Spleen (tissue), 11 donors: ENCODE data around the gene ZMIZ1. TPM values are rescaled to one million over a fixed set of nuclear protein-coding genes. Genes with fewer than 3 reads are reported as not detected.
A peak's percentile ranks its signal among the peaks of the same experiment; 100 is the strongest.

Experiments used
- DNase-seq: peaks from one replicate; pipeline ENCODE4 v3.0.0-alpha.2; 2020
- H3K27ac ChIP-seq, 8 donors: fragments of 200-600 bp; sonication (generic) in 7 of 8; 1 replicate in 4 of 8; 2 replicates in 4 of 8; pipeline versions ENCODE4 v1.5.0 to v1.8.0; 2016 to 2021; ENCODE audit warnings: inconsistent platforms in 4 of 8, mild to moderate bottlenecking in 4 of 8, moderate library complexity in 1 of 8
- H3K27me3 ChIP-seq, 7 donors: fragments of 200-600 bp; sonication (generic) in 6 of 7; replicated peaks in 1 of 7; 1 replicate in 4 of 7; 2 replicates in 3 of 7; pipeline versions ENCODE4 v1.5.0 to v1.8.0; 2016 to 2021; ENCODE audit warnings: inconsistent platforms in 3 of 7, mild to moderate bottlenecking in 1 of 7
- H3K36me3 ChIP-seq, 6 donors: fragments of 200-600 bp; sonication (generic) in 5 of 6; 1 replicate in 4 of 6; 2 replicates in 2 of 6; pipeline versions ENCODE4 v1.5.0 to v1.8.0; 2016 to 2021; ENCODE audit warnings: inconsistent platforms in 2 of 6
- H3K4me1 ChIP-seq, 6 donors: fragments of 200-600 bp; sonication (generic) in 5 of 6; 1 replicate in 3 of 6; 2 replicates in 3 of 6; pipeline versions ENCODE4 v1.5.0 to v1.8.0; 2016 to 2021; ENCODE audit warnings: inconsistent platforms in 3 of 6
- H3K4me3 ChIP-seq, 8 donors: fragments of 200-600 bp; sonication (generic) in 7 of 8; 1 replicate in 4 of 8; 2 replicates in 4 of 8; pipeline versions ENCODE4 v1.5.0 to v1.8.0; 2016 to 2021; ENCODE audit warnings: inconsistent platforms in 4 of 8, mild to moderate bottlenecking in 4 of 8, moderate library complexity in 2 of 8
- H3K9me3 ChIP-seq, 8 donors: fragments of 200-600 bp; sonication (generic) in 7 of 8; 1 replicate in 4 of 8; 2 replicates in 4 of 8; pipeline versions ENCODE4 v1.5.0 to v1.8.0; 2016 to 2021; ENCODE audit warnings: inconsistent platforms in 4 of 8
- CTCF ChIP-seq, 11 experiments: fragments of 200-600 bp in 7 of 11; fragments of 450-650 bp in 4 of 11; sonication (generic) in 4 of 11; IDR thresholded peaks in 8 of 11; conservative IDR thresholded peaks in 3 of 11; 1 replicate in 7 of 11; 2 replicates in 4 of 11; pipeline versions ENCODE4 v1.4.0 to v1.8.0; 2016 to 2021; ENCODE audit warnings: antibody characterized with exemption in 11 of 11, inconsistent platforms in 4 of 11, mild to moderate bottlenecking in 1 of 11
- POLR2A ChIP-seq, 3 donors: fragments of 450-650 bp; IDR thresholded peaks; one replicate each; pipeline ENCODE4 v1.5.1; 2017; ENCODE audit warnings: antibody characterized with exemption in 3 of 3, mild to moderate bottlenecking in 1 of 3
- POLR2AphosphoS5 ChIP-seq, 3 donors: sonication (generic); formaldehyde crosslinking; IDR thresholded peaks; one replicate each; pipeline ENCODE4 v1.5.1; 2017; ENCODE audit warnings: antibody characterized with exemption in 3 of 3
- WGBS, 5 donors: extraction: QIAGEN DNeasy Blood & Tissue Kit in 3 of 5; methylation state at CpG; one replicate each; pipeline versions ENCODE4 v1.1.5 to v1.1.7; 2013 to 2018; 5-methylcytosine and 5-hydroxymethylcytosine counted together
- intact Hi-C: fragments of 100-400 bp; cut with DNase I; formaldehyde crosslinking; loops from one replicate; pipeline ENCODE4 v1.15.0; 2023; ENCODE audit warnings: low total_unique reads
- polyA plus RNA-seq, 3 donors: library from polyadenylated mRNA; stranded (reverse); fragments of 200-250 nt; gene quantifications; one replicate each; pipeline ENCODE4 v1.2.1, GENCODE V29; 2013
- total RNA-seq, 7 donors: library from RNA; depleted of rRNA in 3 of 7; stranded (reverse); fragments of >200 nt in 3 of 7; fragmentation: NEBNext Ultra II Directional in 4 of 7; extraction: Animal tissue kit (Norgen Biotek cat#: 25700) in 4 of 7; gene quantifications; one replicate each; pipeline versions ENCODE4 v1.1.0 to v1.2.1, GENCODE V29; 2016 to 2021
- donor health status: healthy with polysubstance abuse.
- donor health status: DM: no; HTN: no; CAD: no; lungs with moderate emphysema.
- donor health status: DM: no; HTN: no; CAD: no.
- donor health status: Bipolar disorder and iron deficiency.
- donor health status: healthy.
- donor health status: DM: no; HTN: no; CAD: no.
- donor health status: DM: yes; HTN: yes; CAD: no.

The ZMIZ1 gene
- total and polyA plus RNA-seq, 10 donors = 10.7 to 210 (median 125) TPM

DNA sequence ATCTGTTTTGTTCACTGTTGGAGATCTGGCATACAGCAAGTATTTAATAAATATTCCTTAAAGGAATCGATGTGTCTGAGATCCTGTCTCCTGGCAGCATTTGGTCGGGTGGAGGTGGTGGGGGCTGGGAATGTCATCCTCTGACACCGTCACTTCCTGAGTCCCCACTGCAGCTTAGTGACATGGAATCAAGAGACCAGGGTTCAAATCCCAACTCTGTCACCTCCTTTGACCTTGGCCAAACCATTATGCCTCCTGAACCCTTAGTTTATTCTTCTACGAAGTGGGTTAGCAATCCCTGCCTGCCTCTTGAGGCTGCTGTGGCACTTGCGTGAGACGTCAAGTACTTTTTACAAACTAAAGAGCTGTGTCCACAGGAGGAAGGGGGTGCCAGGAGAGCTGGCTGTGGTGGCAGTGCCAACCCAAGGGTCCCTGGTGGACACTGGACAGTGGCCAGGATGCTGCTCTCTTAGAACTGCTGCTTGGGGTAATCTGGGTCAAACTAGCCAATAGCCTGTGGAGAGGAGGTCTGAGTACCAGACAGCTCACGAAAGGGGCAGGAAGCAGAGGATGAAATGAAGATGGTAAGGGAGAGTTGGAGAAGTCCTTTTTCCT, 8.0 kb upstream of the ZMIZ1 start:
- H3K36me3 ChIP-seq = no peaks in the 10 kb centered on the region
- peaks cover 0 to 7% (median 2%) of the 10 kb centered on the region in 6 donors for H3K4me1 ChIP-seq
- TF ChIP-seq POLR2A (IDR thresholded peaks at IDR 0.05) (no peak), CTCF (IDR thresholded peaks at IDR 0.05 in 8 of 11, conservative IDR thresholded peaks at IDR 0.05 in 3 of 11) (no peak)
- intact Hi-C loops = no loop called here
- no peak overlapping the region for H3K4me3 ChIP-seq
- no peak overlapping the region for H3K27ac ChIP-seq
- no peaks in the 10 kb centered on the region for H3K9me3 ChIP-seq
- 76 to 90% (median 88%) methylated on average over 7 of the region's 7 CpGs for WGBS, 5 donors
- peaks cover 0 to 3% (median 0%) of the 10 kb centered on the region in 7 donors for H3K27me3 ChIP-seq
- DNase-seq = peak; percentile 66

GRCh38 chr10:79061441-79062315, 7.1 kb upstream of the ZMIZ1 start:
- no peak for TF ChIP-seq CTCF (IDR thresholded peaks at IDR 0.05 in 8 of 11, conservative IDR thresholded peaks at IDR 0.05 in 3 of 11)
- TF ChIP-seq POLR2AphosphoS5 (IDR thresholded peaks at IDR 0.05) = no peak
- no peak for TF ChIP-seq POLR2A (IDR thresholded peaks at IDR 0.05)
- peak; percentile 69 for DNase-seq
- H3K27ac ChIP-seq = no peak overlapping the region
- intact Hi-C loops = no loop called here
- no peak overlapping the region for H3K4me3 ChIP-seq
- H3K36me3 ChIP-seq = no peaks in the 10 kb centered on the region
- WGBS, 5 donors = 82 to 94% (median 89%) methylated on average over 14 of the region's 14 CpGs
- H3K9me3 ChIP-seq = no peaks in the 10 kb centered on the region
- peaks cover 0 to 15% (median 8%) of the 10 kb centered on the region in 6 donors for H3K4me1 ChIP-seq
- H3K27me3 ChIP-seq = peaks cover 0 to 3% (median 0%) of the 10 kb centered on the region in 7 donors

DNA sequence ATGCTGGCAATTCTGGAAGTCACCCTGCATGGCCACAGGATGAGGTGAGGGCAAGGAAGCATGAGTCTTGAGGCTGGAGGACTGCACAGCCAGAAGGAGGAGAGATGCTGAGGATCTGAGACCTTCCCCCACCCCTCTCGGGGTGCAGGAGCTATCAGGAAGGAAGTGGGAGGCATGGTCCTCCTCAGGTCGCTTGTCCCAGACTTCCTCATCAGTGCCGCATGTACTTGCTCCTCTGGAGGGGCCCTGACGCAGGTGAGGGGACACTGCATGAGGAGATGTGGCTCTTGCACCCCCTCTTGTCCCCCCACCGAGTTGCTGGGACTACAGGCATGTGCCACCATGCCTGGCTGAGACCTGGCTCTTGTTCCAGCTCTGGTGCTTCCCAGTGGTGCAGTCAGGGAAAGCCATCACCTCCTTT, 5.7 kb upstream of the ZMIZ1 start:
- peak; percentile 73 for DNase-seq
- Histone ChIP-seq H3K27me3 (peaks cover 0 to 3% (median 0%) of the 10 kb centered on the region in 7 donors), H3K9me3 (no peaks in the 10 kb centered on the region), H3K4me3 (no peak overlapping the region), H3K36me3 (no peaks in the 10 kb centered on the region), H3K27ac (no peak overlapping the region), H3K4me1 (peaks cover 0 to 29% (median 19%) of the 10 kb centered on the region in 6 donors)
- TF ChIP-seq POLR2A (IDR thresholded peaks at IDR 0.05) (no peak), CTCF (IDR thresholded peaks at IDR 0.05 in 8 of 11, conservative IDR thresholded peaks at IDR 0.05 in 3 of 11) (no peak), POLR2AphosphoS5 (IDR thresholded peaks at IDR 0.05) (no peak)
- 0 to 38% (median 26%) methylated on average over 1 to 5 of the region's 5 CpGs for WGBS, 5 donors
- intact Hi-C loops = no loop called here
